OCI-LY7 (cell line): ENCODE measurements around the gene CRMP1. TPM values are rescaled to one million over a fixed set of nuclear protein-coding genes. Genes with fewer than 3 reads are reported as not detected.

Experiments used
- BruUV-seq: library from RNA; stranded (reverse); fragments of 400-500 nt; replicated peaks from 2 replicates; lab custom pipeline; 2021; lab: Mats Ljungman, UMichigan
- CTCF ChIA-PET: fragments of 300-600 bp; sonication (Branson Sonifier 250); formaldehyde crosslinking; loops from one replicate; lab custom pipeline; 2022; ENCODE audit warnings: antibody characterized with exemption; ENCODE audit not compliant: unreplicated experiment; lab: Charles Lee
- POLR2A ChIA-PET: fragments of 300-600 bp; sonication (Branson Sonifier 250); formaldehyde crosslinking; loops from one replicate; lab custom pipeline; 2022; ENCODE audit warnings: antibody characterized with exemption; lab: Charles Lee
- DNase-seq: peaks from one replicate; pipeline ENCODE4 v3.0.0-alpha.2; 2015; ENCODE audit warnings: low spot score
- H2AFZ ChIP-seq: fragments of 200-600 bp; sonication (generic), shearing (Covaris generic); 2 replicates; pipeline ENCODE4 v1.6.1; 2014; ENCODE audit warnings: mild to moderate bottlenecking, antibody characterized with exemption, low read length, moderate library complexity
- H3K27ac ChIP-seq: fragments of 200-600 bp; sonication (generic); 2 replicates; pipeline ENCODE4 v1.5.1; 2014; ENCODE audit warnings: mixed run types, low read depth, mild to moderate bottlenecking, moderate library complexity, low read length, inconsistent platforms; ENCODE audit not compliant: poor library complexity, severe bottlenecking
- H3K36me3 ChIP-seq: fragments of 200-600 bp; sonication (generic); 2 replicates; pipeline ENCODE4 v1.6.1; 2014; ENCODE audit warnings: mild to moderate bottlenecking, antibody characterized with exemption, low read length, moderate library complexity, mixed read lengths; ENCODE audit not compliant: insufficient read depth
- H3K4me1 ChIP-seq: fragments of 200-600 bp; sonication (generic); 2 replicates; pipeline ENCODE4 v1.5.1; 2014; ENCODE audit warnings: mild to moderate bottlenecking, low read length; ENCODE audit not compliant: insufficient read depth, poor library complexity, severe bottlenecking
- H3K4me2 ChIP-seq: fragments of 200-600 bp; sonication (generic); 2 replicates; pipeline ENCODE4 v1.6.1; 2014; ENCODE audit warnings: mild to moderate bottlenecking, low read length
- H3K4me3 ChIP-seq: fragments of 200-600 bp; sonication (generic); 2 replicates; pipeline ENCODE4 v1.5.1; 2014; ENCODE audit warnings: mild to moderate bottlenecking, low read depth, low read length; ENCODE audit not compliant: poor library complexity, severe bottlenecking
- H3K79me2 ChIP-seq: fragments of 200-600 bp; sonication (generic); 2 replicates; pipeline ENCODE4 v1.6.1; 2016; ENCODE audit warnings: low read depth, mild to moderate bottlenecking, low read length, moderate library complexity, mixed read lengths; ENCODE audit not compliant: insufficient read depth
- H3K9me2 ChIP-seq: fragments of 200-600 bp; sonication (generic); 2 replicates; pipeline ENCODE4 v1.6.1; 2016; ENCODE audit warnings: mild to moderate bottlenecking, low read length, mixed read lengths; ENCODE audit not compliant: insufficient read depth
- H3K9me3 ChIP-seq: fragments of 200-600 bp; sonication (generic); 2 replicates; pipeline ENCODE4 v1.6.1; 2014; ENCODE audit warnings: mild to moderate bottlenecking, mixed run types, low read length, mixed read lengths
- H4K20me1 ChIP-seq: fragments of 200-600 bp; sonication (generic); 2 replicates; pipeline ENCODE4 v1.6.1; 2014; ENCODE audit warnings: mild to moderate bottlenecking, antibody characterized with exemption, low read length, moderate library complexity, mixed read lengths; ENCODE audit not compliant: insufficient read depth
- CTCF ChIP-seq: fragments of 200-600 bp; sonication (generic); conservative IDR thresholded peaks from 2 replicates; pipeline ENCODE4 v1.5.1; 2014; ENCODE audit warnings: mild to moderate bottlenecking, antibody characterized with exemption, low read length, moderate library complexity, mixed read lengths
- EZH2phosphoT487 ChIP-seq: fragments of 200-600 bp; sonication (generic); IDR thresholded peaks from 2 replicates; pipeline ENCODE4 v1.6.1; 2018; ENCODE audit warnings: low read depth, borderline replicate concordance, mild to moderate bottlenecking, mixed run types, antibody characterized with exemption, low read length, moderate library complexity, mixed read lengths
- intact Hi-C: fragments of 100-400 bp; cut with micrococcal nuclease; formaldehyde crosslinking; loops from one replicate; pipeline ENCODE4 v1.10.0; 2022; ENCODE audit not compliant: unreplicated experiment
- total RNA-seq, 2 experiments: library from RNA; depleted of rRNA in 1 of 2; stranded (reverse); fragments of >200 nt in 1 of 2; shearing (Covaris generic) in 1 of 2; gene quantifications; 2 replicates each; pipeline ENCODE4 v1.2.3, GENCODE V29; 2014 to 2022

Gene CRMP1
- total RNA-seq, 2 experiments from 2014 or later, result not detected

- H3K27ac ChIP-seq, result no peak overlapping the region
- TF ChIP-seq CTCF (no peak), EZH2phosphoT487 (no peak)
- ChIA-PET POLR2A (interaction anchor here (0.8 kb wide), 1 partner anchor 1185 kb away, joined by 7 read pairs; no protein-coding TSS in a partner anchor), CTCF (no interaction called here)
- BruUV-seq, result no TSS peak
- no peaks in the 10 kb centered on the region for H3K9me2 ChIP-seq
- DNase-seq, result no peak
- H3K79me2 ChIP-seq, result no peaks in the 10 kb centered on the region
- H3K36me3 ChIP-seq, result no peaks in the 10 kb centered on the region
- intact Hi-C loops, result no loop called here
- H3K4me2 ChIP-seq, result no peak overlapping the region
- H3K9me3 ChIP-seq, result no peaks in the 10 kb centered on the region
- no peaks in the 10 kb centered on the region for H3K4me1 ChIP-seq
- H4K20me1 ChIP-seq, result no peaks in the 10 kb centered on the region
- no peak overlapping the region for H3K4me3 ChIP-seq
- H2AFZ ChIP-seq, result no peak overlapping the region
These were observed 26.7 kb upstream of the CRMP1 start for GRCh38 chr4:5919571-5919970.

DNA sequence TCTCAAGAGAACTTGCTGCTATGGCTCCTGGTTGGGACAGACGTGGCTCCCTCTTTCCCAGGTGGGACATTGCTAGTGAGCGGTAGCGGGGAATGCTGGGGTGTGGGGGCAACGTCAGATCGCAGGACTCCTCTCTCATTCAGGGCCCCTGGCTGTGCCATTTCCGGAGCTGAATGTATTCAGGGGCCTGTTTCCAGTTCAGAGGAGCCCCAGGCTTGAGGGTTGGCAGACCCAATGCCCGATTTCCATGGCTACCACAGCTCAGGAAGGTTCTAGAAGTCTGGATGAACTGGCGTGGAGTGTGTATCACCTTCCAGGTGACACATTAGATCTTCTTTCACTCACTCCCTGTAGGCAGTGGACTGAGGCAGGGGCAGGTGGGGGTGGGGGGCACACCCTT lies 26.2 kb upstream of the CRMP1 start:
- Histone ChIP-seq H3K4me3 (no peak overlapping the region), H3K27ac (no peak overlapping the region), H3K9me3 (no peaks in the 10 kb centered on the region), H2AFZ (no peak overlapping the region), H3K36me3 (no peaks in the 10 kb centered on the region), H3K9me2 (no peaks in the 10 kb centered on the region), H3K4me2 (no peak overlapping the region), H4K20me1 (no peaks in the 10 kb centered on the region), H3K4me1 (no peaks in the 10 kb centered on the region), H3K79me2 (no peaks in the 10 kb centered on the region)
- no TSS peak for BruUV-seq
- intact Hi-C loops, result no loop called here
- POLR2A ChIA-PET, result no interaction called here
- no peak for DNase-seq
- CTCF ChIA-PET, result no interaction called here
- TF ChIP-seq EZH2phosphoT487, result no peak
- TF ChIP-seq CTCF, result no peak

GRCh38 chr4:5918331-5918985 lies 25.6 kb upstream of the CRMP1 start:
- ChIA-PET CTCF (no interaction called here), POLR2A (no interaction called here)
- H3K4me3 ChIP-seq, result no peak overlapping the region
- H3K4me2 ChIP-seq, result no peak overlapping the region
- H4K20me1 ChIP-seq, result no peaks in the 10 kb centered on the region
- H3K9me3 ChIP-seq, result no peaks in the 10 kb centered on the region
- DNase-seq, result no peak
- BruUV-seq, result no TSS peak
- no peaks in the 10 kb centered on the region for H3K4me1 ChIP-seq
- H2AFZ ChIP-seq, result no peak overlapping the region
- H3K9me2 ChIP-seq, result no peaks in the 10 kb centered on the region
- no peaks in the 10 kb centered on the region for H3K79me2 ChIP-seq
- no peak overlapping the region for H3K27ac ChIP-seq
- no peaks in the 10 kb centered on the region for H3K36me3 ChIP-seq
- TF ChIP-seq EZH2phosphoT487, result no peak
- no peak for TF ChIP-seq CTCF
- intact Hi-C loops, result no loop called here
